ENCODE data around the gene SLAMF7. TPM values are rescaled to one million over a fixed set of nuclear protein-coding genes. Genes with fewer than 3 reads are reported as not detected.

SLAMF7 gene
- polyA plus RNA-seq, 5 donors, result 0.49 to 2.2 (median 1.3) TPM

DNA sequence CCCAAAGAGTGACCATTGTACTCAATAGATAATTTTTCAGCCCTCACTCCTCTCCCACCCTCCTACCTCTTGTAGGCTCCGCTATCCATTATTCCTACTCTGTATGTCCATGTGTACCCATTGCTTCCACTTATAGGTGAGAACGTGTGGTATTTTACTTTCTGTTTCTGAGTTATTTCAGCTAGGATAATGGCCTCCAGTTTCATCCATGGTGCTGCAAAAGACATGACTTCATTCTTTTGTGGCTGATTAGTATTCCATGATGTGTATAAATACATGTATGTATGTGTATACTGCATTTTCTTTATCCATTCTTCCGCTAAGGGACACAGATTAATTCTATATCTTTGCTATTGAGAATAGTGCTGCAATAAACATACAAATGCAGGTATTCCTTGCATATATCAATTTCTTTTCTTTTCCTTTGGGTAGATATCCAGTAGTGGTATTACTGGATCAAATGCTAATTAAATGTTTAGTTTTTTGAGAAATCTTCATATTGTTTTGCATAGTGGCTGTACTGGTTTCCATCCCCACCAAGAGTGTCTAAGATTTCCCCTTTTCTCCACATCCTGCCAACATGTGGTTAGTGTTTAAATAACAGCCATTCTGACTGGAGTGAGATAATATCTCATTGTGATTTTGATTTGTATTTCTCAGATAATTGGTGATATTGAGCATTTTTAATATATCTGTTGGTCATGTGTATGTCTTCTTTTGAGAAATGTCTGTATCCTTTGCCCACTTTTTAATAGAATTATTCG lies 61.8 kb downstream of the SLAMF7 start:
- no peak for DNase-seq

DNA sequence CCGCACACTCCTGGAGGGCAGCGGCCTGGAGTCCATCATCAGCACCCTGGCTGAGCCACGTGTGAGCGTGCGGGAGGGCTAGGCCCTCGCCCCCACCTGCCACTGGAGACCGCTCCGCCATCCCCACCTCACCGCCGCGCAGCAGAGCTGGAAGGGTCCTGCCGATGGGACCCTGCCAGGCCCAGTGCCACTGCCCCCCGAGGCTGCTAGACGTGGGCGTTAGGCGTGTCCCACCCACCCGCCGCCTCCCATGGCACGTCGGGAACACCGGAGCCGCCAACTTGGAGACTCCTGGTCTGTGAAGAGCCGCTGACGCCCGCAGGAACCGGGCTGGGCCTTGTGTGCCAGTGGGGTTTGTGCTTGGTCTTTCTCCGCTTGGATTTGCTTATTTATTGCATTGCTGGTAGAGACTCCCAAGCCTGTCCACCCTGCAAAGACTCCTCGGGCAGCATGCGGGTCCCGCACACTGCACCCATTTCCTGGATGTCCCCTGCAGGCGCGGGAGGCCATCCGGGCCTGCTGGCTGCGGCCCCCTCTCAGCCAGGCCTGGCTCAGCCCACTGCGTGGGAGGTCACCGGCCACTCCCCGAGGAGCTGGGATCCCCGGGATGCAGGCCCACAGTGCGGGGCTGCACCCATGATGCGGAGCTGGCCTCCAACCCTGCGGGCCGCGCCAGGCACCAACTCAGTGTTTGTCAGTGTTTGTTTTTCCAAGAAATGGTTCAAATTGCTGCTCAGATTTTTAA lies 63.0 kb downstream of the SLAMF7 start:
- no peak for DNase-seq

Other genes starting within 250 kb of the SLAMF7 start
- gene SLAMF6, start 216.0 kb upstream of the SLAMF7 start, polyA plus RNA-seq (ENCODE audit: insufficient read depth in 1 of 5, insufficient read length in 5 of 5, low replicate concordance in 1 of 5), result under 1 TPM; 0.24 to 0.85 (median 0.63) TPM
- gene CD84, start 159.8 kb upstream of the SLAMF7 start, polyA plus RNA-seq (ENCODE audit: insufficient read depth in 1 of 5, insufficient read length in 5 of 5, low replicate concordance in 1 of 5), result 1 to 10 TPM; 1.2 to 3.2 (median 2.4) TPM
- gene SLAMF1, start 92.2 kb upstream of the SLAMF7 start, polyA plus RNA-seq (ENCODE audit: insufficient read depth in 1 of 5, insufficient read length in 5 of 5, low replicate concordance in 1 of 5), result under 1 TPM in 4 of 5 donors, not detected in 1; 0.06 to 0.23 (median 0.12) TPM
- gene CD48, start 27.4 kb upstream of the SLAMF7 start, polyA plus RNA-seq (ENCODE audit: insufficient read depth in 1 of 5, insufficient read length in 5 of 5, low replicate concordance in 1 of 5), result 10 to 100 TPM in 1 of 5 donors, 1 to 10 TPM in 4; 5.5 to 10.9 (median 6.1) TPM
- gene LY9, start 56.9 kb downstream of the SLAMF7 start, polyA plus RNA-seq (ENCODE audit: insufficient read depth in 1 of 5, insufficient read length in 5 of 5, low replicate concordance in 1 of 5), result under 1 TPM; 0.18 to 0.56 (median 0.44) TPM
- gene CD244, start 123.6 kb downstream of the SLAMF7 start, polyA plus RNA-seq (ENCODE audit: insufficient read depth in 1 of 5, insufficient read length in 5 of 5, low replicate concordance in 1 of 5), result under 1 TPM; 0.28 to 0.97 (median 0.71) TPM
- 1 to 10 TPM in 2 of 5 donors, under 1 TPM in 3; 0.38 to 1.6 (median 0.74) TPM for gene ITLN1, start 145.9 kb downstream of the SLAMF7 start, polyA plus RNA-seq (ENCODE audit: insufficient read depth in 1 of 5, insufficient read length in 5 of 5, low replicate concordance in 1 of 5)
- under 1 TPM in 1 of 5 donors, not detected in 4; 0.22 TPM for gene ITLN2, start 215.6 kb downstream of the SLAMF7 start, polyA plus RNA-seq (ENCODE audit: insufficient read depth in 1 of 5, insufficient read length in 5 of 5, low replicate concordance in 1 of 5)